HG03159 (cell line): ENCODE results near the gene LMNTD2.
"Not testable (repeated sequence)": the region's sequence is repeated elsewhere in the genome, so short reads cannot be mapped to it uniquely, and the experiment has no call there.

Experiments
- ATAC-seq: cut with Tn5 transposase; IDR thresholded peaks from one replicate; pipeline ENCODE4 v1.9.1; 2021; ENCODE audit warnings: mild to moderate bottlenecking, moderate library complexity; ENCODE audit not compliant: unreplicated experiment

Gene LMNTD2

GRCh38 chr11:587978-588380 is 27.4 kb upstream of the LMNTD2 start:
- ATAC-seq, result no peak

GRCh38 chr11:587546-587945 is 27.0 kb upstream of the LMNTD2 start:
- no peak for ATAC-seq

GRCh38 chr11:586376-587316 is 26.1 kb upstream of the LMNTD2 start:
- ATAC-seq, result no peak

- ATAC-seq, result no peak
These were observed 23.7 kb upstream of the LMNTD2 start for GRCh38 chr11:584287-584686.

- no peak for ATAC-seq
These were observed 21.2 kb upstream of the LMNTD2 start for GRCh38 chr11:581752-582151.

- no peak for ATAC-seq
These were observed 20.8 kb upstream of the LMNTD2 start for GRCh38 chr11:581342-581741.

GRCh38 chr11:579830-580601 is 19.5 kb upstream of the LMNTD2 start:
- ATAC-seq, result no peak

- ATAC-seq, result no peak
These were observed 17.9 kb upstream of the LMNTD2 start for GRCh38 chr11:578276-579035.

- no peak for ATAC-seq
These were observed 17.0 kb upstream of the LMNTD2 start for GRCh38 chr11:577611-577894.

- ATAC-seq, result no peak
These were observed 16.5 kb upstream of the LMNTD2 start for GRCh38 chr11:576811-577610.

GRCh38 chr11:575996-576768 is 15.6 kb upstream of the LMNTD2 start, which contains the start of gene PHRF1:
TSS of gene PHRF1 (plus strand) at chr11:576470. CDS start at chr11:581513, 5,043 bp downstream.
- peak; percentile 80 for ATAC-seq

GRCh38 chr11:575313-575995 is 14.9 kb upstream of the LMNTD2 start:
- peak; percentile 35 for ATAC-seq

- no peak for ATAC-seq
These were observed 14.2 kb upstream of the LMNTD2 start for GRCh38 chr11:574632-575312.

- ATAC-seq, result not testable (repeated sequence)
These were observed 13.6 kb upstream of the LMNTD2 start for GRCh38 chr11:574031-574570.

- no peak for ATAC-seq
These were observed 12.7 kb upstream of the LMNTD2 start for GRCh38 chr11:573146-573759.

GRCh38 chr11:571802-572185 is 11.3 kb upstream of the LMNTD2 start:
- no peak for ATAC-seq

GRCh38 chr11:569158-569885 is 8.8 kb upstream of the LMNTD2 start:
- peak; percentile 1 for ATAC-seq
